Sigmoid colon (tissue), 7 donors: ENCODE measurements around the gene ZNF407. TPM values are rescaled to one million over a fixed set of nuclear protein-coding genes. Genes with fewer than 3 reads are reported as not detected.

ENCODE experiments used
- DNase-seq: peaks from one replicate; pipeline ENCODE4 v3.0.0-alpha.2; 2019
- H3K27ac ChIP-seq, 4 donors: fragments of 200-600 bp; sonication (generic); one replicate each; pipeline ENCODE4 v1.5.1; 2016 to 2019; ENCODE audit warnings: mild to moderate bottlenecking in 1 of 4
- H3K27me3 ChIP-seq, 3 donors: fragments of 200-600 bp; sonication (generic); one replicate each; pipeline ENCODE4 v1.5.1; 2019; ENCODE audit warnings: mild to moderate bottlenecking in 1 of 3
- H3K36me3 ChIP-seq, 4 donors: fragments of 200-600 bp; sonication (generic); one replicate each; pipeline ENCODE4 v1.5.1; 2016 to 2019
- H3K4me1 ChIP-seq, 4 donors: fragments of 200-600 bp; sonication (generic); one replicate each; pipeline ENCODE4 v1.5.1; 2017 to 2019
- H3K4me3 ChIP-seq, 4 donors: fragments of 200-600 bp; sonication (generic); one replicate each; pipeline ENCODE4 v1.5.1; 2017 to 2019; ENCODE audit warnings: mild to moderate bottlenecking in 2 of 4, moderate library complexity in 1 of 4
- H3K9me3 ChIP-seq, 4 donors: fragments of 200-600 bp in 3 of 4; sonication (generic) in 3 of 4; one replicate each; pipeline versions ENCODE4 v1.5.1 to v1.6.1; 2013 to 2019
- CTCF ChIP-seq, 4 experiments: fragments of 450-650 bp in 3 of 4; fragments of 200-600 bp in 1 of 4; IDR thresholded peaks; one replicate each; pipeline ENCODE4 v1.5.1; 2016 to 2019; ENCODE audit warnings: antibody characterized with exemption in 4 of 4, mild to moderate bottlenecking in 3 of 4, moderate library complexity in 2 of 4
- EP300 ChIP-seq, 4 donors: sonication (generic); formaldehyde crosslinking; IDR thresholded peaks; one replicate each; pipeline ENCODE4 v1.6.1; 2017; ENCODE audit warnings: antibody characterized with exemption in 4 of 4
- POLR2A ChIP-seq, 2 donors: fragments of 450-650 bp; IDR thresholded peaks; one replicate each; pipeline ENCODE4 v1.6.1; 2016; ENCODE audit warnings: antibody characterized with exemption in 2 of 2, mild to moderate bottlenecking in 2 of 2, moderate library complexity in 2 of 2
- POLR2AphosphoS5 ChIP-seq, 4 donors: sonication (generic); formaldehyde crosslinking; IDR thresholded peaks; one replicate each; pipeline ENCODE4 v1.6.1; 2017; ENCODE audit warnings: antibody characterized with exemption in 4 of 4
- WGBS, 2 donors: extraction: QIAGEN DNeasy Blood & Tissue Kit; methylation state at CpG; one replicate each; pipeline ENCODE4 v1.1.7; 2013; 5-methylcytosine and 5-hydroxymethylcytosine counted together
- intact Hi-C: fragments of 100-400 bp; cut with DNase I; formaldehyde crosslinking; loops from one replicate; pipeline ENCODE4 v1.15.1; 2023
- polyA plus RNA-seq, 3 donors: library from polyadenylated mRNA; stranded (reverse); fragments of 200-250 nt; gene quantifications; one replicate each; pipeline ENCODE4 v1.2.3, GENCODE V29; 2013
- total RNA-seq, 4 donors: library from RNA; depleted of rRNA; stranded (reverse); fragments of >200 nt; gene quantifications; one replicate each; pipeline ENCODE4 v1.1.0, GENCODE V29; 2016
- donor health status: healthy with polysubstance abuse.
- donor health status: Bipolar disorder and iron deficiency.
- donor health status: healthy.

The ZNF407 gene
- total and polyA plus RNA-seq, 7 donors, result 1.4 to 19.8 (median 16.3) TPM

GRCh38 chr18:74947875-74948274 lies 350.2 kb downstream of the ZNF407 start:
- Histone ChIP-seq H3K9me3 (no peaks in the 10 kb centered on the region), H3K4me3 (no peak overlapping the region), H3K27me3 (no peaks in the 10 kb centered on the region), H3K4me1 (peaks cover 0 to 32% (median 9%) of the 10 kb centered on the region in 4 donors), H3K36me3 (no peaks in the 10 kb centered on the region), H3K27ac (no peak overlapping the region)
- DNase-seq, result no peak
- intact Hi-C loops, result no loop called here
- WGBS, 2 donors, result 96 to 97% methylated on average over 4 of the region's 4 CpGs
- TF ChIP-seq CTCF (IDR thresholded peaks at IDR 0.05) (no peak), POLR2A (IDR thresholded peaks at IDR 0.05) (no peak), EP300 (IDR thresholded peaks at IDR 0.05) (no peak), POLR2AphosphoS5 (IDR thresholded peaks at IDR 0.05) (no peak)

DNA sequence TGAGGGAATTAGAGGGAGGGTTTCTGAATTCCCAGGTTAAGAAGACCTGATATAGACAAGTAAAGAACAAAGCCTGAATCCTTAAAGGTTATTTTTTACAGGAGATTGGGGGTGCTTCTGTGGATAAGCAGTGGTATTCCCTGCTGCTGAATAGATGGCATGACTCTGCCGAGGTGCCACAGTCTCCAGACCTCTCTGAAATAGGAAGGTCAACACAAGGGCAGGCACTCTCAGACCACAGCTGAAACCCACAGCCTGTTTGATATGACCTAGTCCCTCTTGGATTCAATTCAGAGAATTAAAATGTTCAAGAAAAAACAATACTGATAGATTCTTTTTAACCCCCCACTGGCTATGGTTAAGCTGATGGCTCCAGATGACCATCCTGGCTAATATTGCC lies 351.9 kb downstream of the ZNF407 start:
- TF ChIP-seq POLR2A (IDR thresholded peaks at IDR 0.05) (no peak), POLR2AphosphoS5 (IDR thresholded peaks at IDR 0.05) (no peak), CTCF (IDR thresholded peaks at IDR 0.05) (no peak), EP300 (IDR thresholded peaks at IDR 0.05) (no peak)
- WGBS, 2 donors, result 70 to 83% methylated on average over 1 of the region's 1 CpG
- Histone ChIP-seq H3K36me3 (no peaks in the 10 kb centered on the region), H3K4me1 (peaks cover 0 to 29% (median 9%) of the 10 kb centered on the region in 4 donors), H3K27me3 (no peaks in the 10 kb centered on the region), H3K4me3 (no peak overlapping the region), H3K9me3 (no peaks in the 10 kb centered on the region), H3K27ac (no peak overlapping the region)
- DNase-seq, result no peak
- intact Hi-C loops, result no loop called here

DNA sequence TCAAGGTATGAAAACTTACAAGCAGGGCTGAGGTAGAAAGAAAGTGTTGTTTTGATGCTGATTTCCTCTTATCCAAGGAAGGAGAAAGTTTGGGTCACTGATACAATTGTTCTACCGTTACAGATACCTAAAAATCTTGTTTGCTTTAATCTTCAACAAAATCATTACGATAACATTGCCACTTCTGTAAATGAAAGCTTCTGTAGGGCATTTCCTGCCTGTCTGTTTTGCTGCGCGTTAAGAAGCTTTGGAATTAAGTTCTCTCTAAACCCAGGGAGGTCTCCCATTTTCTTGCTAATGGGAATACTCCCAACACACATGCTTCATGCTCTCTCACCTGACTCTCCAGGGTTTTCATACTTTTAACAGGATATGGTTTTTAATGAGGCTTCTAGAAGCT lies 352.8 kb downstream of the ZNF407 start:
- intact Hi-C loops, result no loop called here
- no peak overlapping the region for H3K4me3 ChIP-seq
- 45 to 57% methylated on average over 4 of the region's 4 CpGs for WGBS, 2 donors
- H3K27ac ChIP-seq, result peak overlapping the region in 2 of 4 donors; percentile 8 to 47
- no peaks in the 10 kb centered on the region for H3K27me3 ChIP-seq
- TF ChIP-seq POLR2A (IDR thresholded peaks at IDR 0.05), result no peak
- TF ChIP-seq EP300 (IDR thresholded peaks at IDR 0.05), result no peak
- no peak for TF ChIP-seq POLR2AphosphoS5 (IDR thresholded peaks at IDR 0.05)
- no peak for TF ChIP-seq CTCF (IDR thresholded peaks at IDR 0.05)
- no peaks in the 10 kb centered on the region for H3K9me3 ChIP-seq
- H3K4me1 ChIP-seq, result peaks cover 0 to 24% (median 9%) of the 10 kb centered on the region in 4 donors
- no peaks in the 10 kb centered on the region for H3K36me3 ChIP-seq
- DNase-seq, result no peak

DNA sequence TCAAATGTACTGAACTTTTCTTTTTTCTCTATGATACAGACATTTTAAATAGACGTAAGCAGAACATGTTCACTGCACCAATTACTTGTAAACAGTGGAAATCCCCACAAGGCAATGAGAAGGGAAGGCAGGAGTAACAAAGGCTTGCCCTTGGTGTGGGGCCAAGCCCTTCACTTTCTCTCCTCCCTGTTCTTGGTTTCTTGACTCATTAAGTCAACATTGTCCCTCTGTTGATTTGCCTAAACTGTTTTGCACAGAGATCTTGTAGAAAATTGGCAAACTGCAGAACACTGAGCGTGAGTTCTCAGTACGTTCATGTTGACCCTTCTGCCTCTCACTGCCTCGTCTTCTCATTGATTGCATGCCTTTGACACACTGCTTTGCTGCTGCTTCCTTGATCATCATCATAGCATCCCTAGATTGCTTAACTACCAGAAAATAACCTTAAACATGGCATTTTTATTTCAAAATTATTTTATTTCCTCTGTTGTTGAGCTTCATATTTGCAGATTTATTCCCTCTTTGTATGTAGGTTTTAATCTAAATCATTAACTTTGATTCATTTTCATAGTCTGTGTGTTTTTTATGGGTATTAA lies 353.6 kb downstream of the ZNF407 start:
- WGBS, 2 donors, result 11 to 40% methylated on average over 4 of the region's 4 CpGs
- H3K9me3 ChIP-seq, result no peaks in the 10 kb centered on the region
- H3K36me3 ChIP-seq, result no peaks in the 10 kb centered on the region
- no peak for DNase-seq
- TF ChIP-seq CTCF (IDR thresholded peaks at IDR 0.05), result no peak
- no peak for TF ChIP-seq POLR2A (IDR thresholded peaks at IDR 0.05)
- no peak for TF ChIP-seq EP300 (IDR thresholded peaks at IDR 0.05)
- no peak for TF ChIP-seq POLR2AphosphoS5 (IDR thresholded peaks at IDR 0.05)
- no peaks in the 10 kb centered on the region for H3K27me3 ChIP-seq
- intact Hi-C loops, result no loop called here
- H3K27ac ChIP-seq, result peak overlapping the region in 2 of 4 donors; percentile 19 to 47
- peaks cover 0 to 22% (median 9%) of the 10 kb centered on the region in 4 donors for H3K4me1 ChIP-seq
- no peak overlapping the region for H3K4me3 ChIP-seq
